Fibroblast of lung (primary cell): ENCODE measurements around the gene ZNRF4.

Experiments used
- EZH2 ChIP-seq: IDR thresholded peaks from 2 replicates; pipeline ENCODE4 v1.5.1; 2012; ENCODE audit warnings: low read length, control low read depth, mild to moderate bottlenecking; ENCODE audit errors: missing control alignments
- TF ChIP-seq, protein P1 (sequence below), 2 donors: IDR thresholded peaks in 1 of 2; conservative IDR thresholded peaks in 1 of 2; 1 replicate in 1 of 2; 2 replicates in 1 of 2; pipeline ENCODE4 v1.5.1; 2011 to 2012; ENCODE audit warnings: low read length in 2 of 2, control low read depth in 1 of 2, inconsistent platforms in 1 of 2, low read depth in 1 of 2, mild to moderate bottlenecking in 1 of 2

DNA sequence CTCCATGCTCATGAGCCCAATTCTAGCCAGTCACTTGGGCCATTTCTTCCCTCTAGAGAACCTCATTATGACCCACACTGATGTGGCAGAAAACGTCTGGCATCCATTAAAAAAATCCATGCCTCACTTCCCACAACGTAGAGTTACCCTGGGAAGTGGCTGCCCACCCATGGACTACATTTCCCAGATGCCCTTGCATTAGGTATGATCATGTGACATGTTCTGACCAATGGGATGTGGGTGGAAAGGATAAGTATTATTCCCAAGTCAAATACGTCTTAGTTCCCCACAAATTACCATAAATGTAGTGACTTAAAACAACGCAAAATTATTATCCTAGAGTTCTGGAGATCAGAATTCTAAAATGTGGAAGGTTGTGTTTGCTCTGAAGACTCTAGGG lies 47.9 kb upstream of the ZNRF4 start:
- TF ChIP-seq, protein P1, sequence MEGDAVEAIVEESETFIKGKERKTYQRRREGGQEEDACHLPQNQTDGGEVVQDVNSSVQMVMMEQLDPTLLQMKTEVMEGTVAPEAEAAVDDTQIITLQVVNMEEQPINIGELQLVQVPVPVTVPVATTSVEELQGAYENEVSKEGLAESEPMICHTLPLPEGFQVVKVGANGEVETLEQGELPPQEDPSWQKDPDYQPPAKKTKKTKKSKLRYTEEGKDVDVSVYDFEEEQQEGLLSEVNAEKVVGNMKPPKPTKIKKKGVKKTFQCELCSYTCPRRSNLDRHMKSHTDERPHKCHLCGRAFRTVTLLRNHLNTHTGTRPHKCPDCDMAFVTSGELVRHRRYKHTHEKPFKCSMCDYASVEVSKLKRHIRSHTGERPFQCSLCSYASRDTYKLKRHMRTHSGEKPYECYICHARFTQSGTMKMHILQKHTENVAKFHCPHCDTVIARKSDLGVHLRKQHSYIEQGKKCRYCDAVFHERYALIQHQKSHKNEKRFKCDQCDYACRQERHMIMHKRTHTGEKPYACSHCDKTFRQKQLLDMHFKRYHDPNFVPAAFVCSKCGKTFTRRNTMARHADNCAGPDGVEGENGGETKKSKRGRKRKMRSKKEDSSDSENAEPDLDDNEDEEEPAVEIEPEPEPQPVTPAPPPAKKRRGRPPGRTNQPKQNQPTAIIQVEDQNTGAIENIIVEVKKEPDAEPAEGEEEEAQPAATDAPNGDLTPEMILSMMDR (conservative IDR thresholded peaks at IDR 0.05 in 1 of 2, IDR thresholded peaks at IDR 0.05 in 1 of 2; ENCODE audit: low read depth in 1 of 2, low read length in 2 of 2): no peak
- TF ChIP-seq EZH2: no peak
